Tibial nerve (tissue), 4 donors: Measurements from ENCODE around the gene VIPR2. TPM values are rescaled to one million over a fixed set of nuclear protein-coding genes. Genes with fewer than 3 reads are reported as not detected.

Experiments used
- DNase-seq, 2 donors: peaks; one replicate each; pipeline ENCODE4 v3.0.0-alpha.2; 2019; ENCODE audit warnings: low spot score in 2 of 2
- H3K27ac ChIP-seq, 4 donors: fragments of 200-600 bp; sonication (generic) in 3 of 4; one replicate each; pipeline ENCODE4 v1.5.1; 2017 to 2019; ENCODE audit warnings: mild to moderate bottlenecking in 1 of 4
- H3K27me3 ChIP-seq, 2 donors: fragments of 200-600 bp; sonication (generic) in 1 of 2; one replicate each; pipeline versions ENCODE4 v1.5.1 to v1.6.0; 2017 to 2019
- H3K36me3 ChIP-seq, 3 donors: fragments of 200-600 bp; sonication (generic); one replicate each; pipeline ENCODE4 v1.5.1; 2018 to 2019
- H3K4me1 ChIP-seq, 4 donors: fragments of 200-600 bp; sonication (generic) in 3 of 4; one replicate each; pipeline ENCODE4 v1.5.1; 2017 to 2019
- H3K4me3 ChIP-seq, 4 donors: fragments of 200-600 bp; sonication (generic) in 3 of 4; one replicate each; pipeline ENCODE4 v1.5.1; 2017 to 2019; ENCODE audit warnings: mild to moderate bottlenecking in 1 of 4, moderate library complexity in 1 of 4
- H3K9me3 ChIP-seq, 4 donors: fragments of 200-600 bp; sonication (generic) in 3 of 4; one replicate each; pipeline ENCODE4 v1.5.1; 2017 to 2019
- EP300 ChIP-seq, 2 donors: sonication (generic); formaldehyde crosslinking; IDR thresholded peaks; one replicate each; pipeline ENCODE4 v1.6.1; 2017; ENCODE audit warnings: antibody characterized with exemption in 2 of 2, mild to moderate bottlenecking in 1 of 2
- POLR2A ChIP-seq, 2 donors: fragments of 450-650 bp; IDR thresholded peaks; one replicate each; pipeline ENCODE4 v1.6.1; 2017; ENCODE audit warnings: antibody characterized with exemption in 2 of 2, mild to moderate bottlenecking in 2 of 2, moderate library complexity in 2 of 2
- WGBS, 2 donors: methylation state at CpG; one replicate each; pipeline ENCODE4 v1.1.5; 2018; 5-methylcytosine and 5-hydroxymethylcytosine counted together
- total RNA-seq, 4 donors: library from RNA; depleted of rRNA; stranded (reverse); fragments of >200 nt; gene quantifications; one replicate each; pipeline ENCODE4 v1.1.0, GENCODE V29; 2016
- TF ChIP-seq, protein P1 (sequence below), 5 experiments: fragments of 200-600 bp in 3 of 5; fragments of 450-650 bp in 2 of 5; sonication (generic) in 3 of 5; IDR thresholded peaks; one replicate each; pipeline ENCODE4 v1.5.1; 2016 to 2019; ENCODE audit warnings: antibody characterized with exemption in 5 of 5, mild to moderate bottlenecking in 3 of 5, moderate library complexity in 2 of 5

Gene VIPR2
- total RNA-seq, 4 donors from 2014 or later = 0.22 to 3.6 (median 2.9) TPM

DNA sequence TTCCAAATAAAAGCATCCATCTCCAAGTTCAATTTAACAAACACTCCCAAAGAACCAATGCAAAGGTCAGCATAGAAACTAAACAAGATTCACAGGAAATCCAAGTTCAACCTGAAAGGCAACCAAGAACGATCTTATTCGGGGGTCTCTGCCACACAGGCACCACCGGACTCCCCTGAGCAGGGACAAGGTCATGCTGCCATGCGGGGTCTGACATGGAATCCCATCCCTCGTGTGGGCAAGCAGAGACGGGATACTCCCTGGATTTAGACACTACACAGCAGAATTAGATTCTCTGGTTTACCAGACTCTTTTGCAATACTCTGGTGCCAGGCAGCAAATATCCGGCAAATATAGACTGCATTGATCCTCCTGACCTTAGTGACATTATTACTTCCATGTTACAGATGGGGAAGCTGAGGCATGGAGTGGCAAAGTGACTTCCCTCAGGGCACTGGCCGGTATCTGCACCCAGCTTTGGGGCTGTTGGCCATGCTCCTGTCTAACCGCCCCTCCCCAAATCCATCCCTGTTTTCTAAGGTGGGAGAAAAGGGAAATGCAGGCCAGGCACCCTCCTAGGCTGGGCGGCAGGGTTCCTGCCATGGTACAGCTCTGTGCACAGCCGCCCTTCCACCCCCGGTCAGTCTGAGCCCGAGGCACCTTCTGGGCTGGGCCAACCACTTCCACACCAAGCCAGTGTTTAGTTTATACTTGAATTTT lies 111.8 kb downstream of the VIPR2 start:
- peaks cover 0 to 14% (median 3%) of the 10 kb centered on the region in 4 donors for H3K4me1 ChIP-seq
- H3K36me3 ChIP-seq = no peaks in the 10 kb centered on the region
- peaks cover 0 to 22% of the 10 kb centered on the region in 2 donors for H3K27me3 ChIP-seq
- no peak for TF ChIP-seq EP300 (IDR thresholded peaks at IDR 0.05)
- TF ChIP-seq, protein P1, sequence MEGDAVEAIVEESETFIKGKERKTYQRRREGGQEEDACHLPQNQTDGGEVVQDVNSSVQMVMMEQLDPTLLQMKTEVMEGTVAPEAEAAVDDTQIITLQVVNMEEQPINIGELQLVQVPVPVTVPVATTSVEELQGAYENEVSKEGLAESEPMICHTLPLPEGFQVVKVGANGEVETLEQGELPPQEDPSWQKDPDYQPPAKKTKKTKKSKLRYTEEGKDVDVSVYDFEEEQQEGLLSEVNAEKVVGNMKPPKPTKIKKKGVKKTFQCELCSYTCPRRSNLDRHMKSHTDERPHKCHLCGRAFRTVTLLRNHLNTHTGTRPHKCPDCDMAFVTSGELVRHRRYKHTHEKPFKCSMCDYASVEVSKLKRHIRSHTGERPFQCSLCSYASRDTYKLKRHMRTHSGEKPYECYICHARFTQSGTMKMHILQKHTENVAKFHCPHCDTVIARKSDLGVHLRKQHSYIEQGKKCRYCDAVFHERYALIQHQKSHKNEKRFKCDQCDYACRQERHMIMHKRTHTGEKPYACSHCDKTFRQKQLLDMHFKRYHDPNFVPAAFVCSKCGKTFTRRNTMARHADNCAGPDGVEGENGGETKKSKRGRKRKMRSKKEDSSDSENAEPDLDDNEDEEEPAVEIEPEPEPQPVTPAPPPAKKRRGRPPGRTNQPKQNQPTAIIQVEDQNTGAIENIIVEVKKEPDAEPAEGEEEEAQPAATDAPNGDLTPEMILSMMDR (IDR thresholded peaks at IDR 0.05) = no peak
- TF ChIP-seq POLR2A (IDR thresholded peaks at IDR 0.05) = no peak
- 80 to 86% methylated on average over 13 of the region's 13 CpGs for WGBS, 2 donors
- peak in 1 of 2 donors; percentile 2 for DNase-seq
- H3K4me3 ChIP-seq = no peak overlapping the region
- H3K9me3 ChIP-seq = no peaks in the 10 kb centered on the region
- no peak overlapping the region for H3K27ac ChIP-seq

DNA sequence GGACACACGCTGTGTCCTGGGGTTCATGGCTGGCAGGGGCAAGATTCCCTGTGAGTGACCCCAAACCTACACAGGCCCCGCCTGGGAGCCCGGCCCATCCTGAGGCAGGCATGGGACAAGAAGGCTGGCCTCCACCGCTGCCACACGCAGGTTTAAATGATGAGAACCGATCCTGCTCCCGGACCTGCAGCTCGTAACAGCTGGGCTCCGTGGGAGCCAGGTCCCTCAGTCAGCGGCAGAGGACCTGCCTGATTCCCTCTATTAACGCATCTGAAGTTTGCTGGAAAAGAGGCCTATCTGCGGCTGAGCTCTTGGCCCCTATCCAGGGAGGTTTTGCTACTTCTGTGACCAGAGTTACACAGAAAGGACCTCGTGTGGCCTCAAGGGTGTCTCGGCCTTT lies 112.3 kb downstream of the VIPR2 start:
- Histone ChIP-seq H3K27ac (no peak overlapping the region), H3K36me3 (no peaks in the 10 kb centered on the region), H3K27me3 (peaks cover 0 to 23% of the 10 kb centered on the region in 2 donors), H3K4me3 (no peak overlapping the region), H3K9me3 (no peaks in the 10 kb centered on the region), H3K4me1 (peaks cover 0 to 18% (median 3%) of the 10 kb centered on the region in 4 donors)
- 79 to 85% methylated on average over 10 to 12 of the region's 14 CpGs for WGBS, 2 donors
- DNase-seq = peak in 1 of 2 donors; percentile 7
- TF ChIP-seq, protein P1 (IDR thresholded peaks at IDR 0.05) = no peak
- no peak for TF ChIP-seq POLR2A (IDR thresholded peaks at IDR 0.05)

DNA sequence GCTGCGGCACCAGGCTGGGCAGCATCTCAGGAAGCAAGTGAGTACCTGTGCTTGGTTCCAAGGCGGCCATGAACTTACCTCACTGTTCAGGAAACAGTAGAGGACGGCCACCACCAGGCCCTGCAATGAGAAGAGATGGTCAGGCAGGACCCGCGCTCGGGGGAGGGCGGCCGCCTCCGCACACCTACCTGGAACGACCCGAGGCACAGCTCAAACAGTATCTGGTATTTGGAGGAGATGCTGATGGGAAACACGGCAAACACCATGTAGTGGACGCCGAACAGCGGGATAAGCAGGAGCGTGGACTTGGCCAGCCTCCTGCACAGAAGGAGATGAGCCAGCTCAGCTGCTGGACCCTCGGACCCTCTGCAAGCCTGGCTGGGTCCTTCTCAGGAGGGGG lies 112.9 kb downstream of the VIPR2 start:
- no peak overlapping the region for H3K4me3 ChIP-seq
- no peak overlapping the region for H3K27ac ChIP-seq

DNA sequence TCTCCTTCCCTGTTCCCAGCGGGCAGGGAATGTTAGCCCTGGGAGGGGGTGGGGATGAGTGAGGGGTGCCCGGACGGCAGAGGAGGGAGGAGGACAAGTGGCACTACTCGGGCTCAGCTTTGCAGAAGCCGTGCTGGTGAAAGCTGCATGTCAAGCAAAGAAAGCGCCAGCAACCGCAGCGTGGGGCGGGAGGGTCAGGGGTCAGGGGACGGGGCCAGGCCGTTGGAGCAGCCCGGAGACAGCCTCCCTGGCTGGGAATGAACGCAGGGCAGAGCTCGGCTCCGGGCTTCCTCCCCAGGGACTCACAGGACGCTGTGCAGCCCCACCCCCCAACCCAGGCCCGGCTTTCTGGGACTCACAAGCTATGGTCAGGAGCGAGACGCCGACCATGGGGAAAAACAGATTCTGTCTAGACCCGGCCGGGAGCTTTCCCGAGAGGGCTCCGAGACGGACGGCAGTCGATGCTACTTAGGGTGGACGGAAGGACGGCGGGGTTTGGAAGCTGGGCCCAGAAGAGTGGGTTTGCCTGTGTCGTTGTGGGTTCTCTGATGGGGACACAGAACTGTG lies 113.4 kb downstream of the VIPR2 start:
- Histone ChIP-seq H3K27ac (peak overlapping the region in 2 of 4 donors; percentile 11 to 24), H3K4me3 (peak overlapping the region; percentile 35 to 57 (median 48)), H3K36me3 (no peaks in the 10 kb centered on the region), H3K9me3 (no peaks in the 10 kb centered on the region), H3K27me3 (peaks cover 0 to 23% of the 10 kb centered on the region in 2 donors), H3K4me1 (peaks cover 0 to 21% (median 3%) of the 10 kb centered on the region in 4 donors)
- DNase-seq = peak in 1 of 2 donors; percentile 6
- 28 to 32% methylated on average over 31 of the region's 31 CpGs for WGBS, 2 donors
- TF ChIP-seq EP300 (IDR thresholded peaks at IDR 0.05) = no peak
- TF ChIP-seq, protein P1 (IDR thresholded peaks at IDR 0.05) = no peak
- no peak for TF ChIP-seq POLR2A (IDR thresholded peaks at IDR 0.05)

More for the DNA sequence above, 112.9 kb downstream of the VIPR2 start:
- TF ChIP-seq POLR2A (IDR thresholded peaks at IDR 0.05) = no peak
- TF ChIP-seq EP300 (IDR thresholded peaks at IDR 0.05) = no peak
- TF ChIP-seq, protein P1 (IDR thresholded peaks at IDR 0.05) = no peak
- 95 to 97% methylated on average over 16 to 17 of the region's 17 CpGs for WGBS, 2 donors
- Histone ChIP-seq H3K9me3 (no peaks in the 10 kb centered on the region), H3K36me3 (no peaks in the 10 kb centered on the region), H3K27me3 (peaks cover 0 to 23% of the 10 kb centered on the region in 2 donors), H3K4me1 (peaks cover 0 to 21% (median 3%) of the 10 kb centered on the region in 4 donors)
- no peak for DNase-seq
